GM10266 (cell line): ENCODE results near the gene G2E3.
"Not testable (repeated sequence)": the region's sequence is repeated elsewhere in the genome, so short reads cannot be mapped to it uniquely, and the experiment has no call there.

ENCODE experiments used
- DNase-seq: peaks from one replicate; pipeline ENCODE4 v3.0.0; 2012; ENCODE audit errors: extremely low spot score
- TF ChIP-seq, protein P1 (sequence below): IDR thresholded peaks from 2 replicates; pipeline ENCODE4 v1.5.1; 2012; ENCODE audit warnings: mild to moderate bottlenecking, low read depth; ENCODE audit not compliant: control insufficient read depth, insufficient read depth; ENCODE audit errors: missing control alignments

Gene G2E3

DNA sequence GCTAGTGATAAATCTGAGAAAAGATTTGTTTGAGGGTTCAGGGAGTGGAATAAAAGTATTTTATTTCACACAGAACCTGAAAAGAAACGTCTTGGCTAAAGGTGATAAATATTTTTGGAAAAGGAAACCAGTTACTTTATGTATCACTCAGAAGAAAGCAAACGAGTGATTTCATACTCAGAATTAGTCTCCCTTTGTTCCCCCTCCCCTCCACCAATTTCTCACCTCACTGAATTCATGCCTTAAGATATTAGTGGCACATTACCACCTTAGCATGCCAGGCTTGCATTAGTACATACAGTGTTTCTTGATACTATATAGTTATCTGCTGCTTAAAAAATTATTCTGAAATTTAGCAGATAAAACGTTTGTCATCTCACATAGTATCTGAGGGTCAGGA, 28.2 kb downstream of the G2E3 start:
- TF ChIP-seq, protein P1, sequence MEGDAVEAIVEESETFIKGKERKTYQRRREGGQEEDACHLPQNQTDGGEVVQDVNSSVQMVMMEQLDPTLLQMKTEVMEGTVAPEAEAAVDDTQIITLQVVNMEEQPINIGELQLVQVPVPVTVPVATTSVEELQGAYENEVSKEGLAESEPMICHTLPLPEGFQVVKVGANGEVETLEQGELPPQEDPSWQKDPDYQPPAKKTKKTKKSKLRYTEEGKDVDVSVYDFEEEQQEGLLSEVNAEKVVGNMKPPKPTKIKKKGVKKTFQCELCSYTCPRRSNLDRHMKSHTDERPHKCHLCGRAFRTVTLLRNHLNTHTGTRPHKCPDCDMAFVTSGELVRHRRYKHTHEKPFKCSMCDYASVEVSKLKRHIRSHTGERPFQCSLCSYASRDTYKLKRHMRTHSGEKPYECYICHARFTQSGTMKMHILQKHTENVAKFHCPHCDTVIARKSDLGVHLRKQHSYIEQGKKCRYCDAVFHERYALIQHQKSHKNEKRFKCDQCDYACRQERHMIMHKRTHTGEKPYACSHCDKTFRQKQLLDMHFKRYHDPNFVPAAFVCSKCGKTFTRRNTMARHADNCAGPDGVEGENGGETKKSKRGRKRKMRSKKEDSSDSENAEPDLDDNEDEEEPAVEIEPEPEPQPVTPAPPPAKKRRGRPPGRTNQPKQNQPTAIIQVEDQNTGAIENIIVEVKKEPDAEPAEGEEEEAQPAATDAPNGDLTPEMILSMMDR, result no peak
- no peak for DNase-seq

DNA sequence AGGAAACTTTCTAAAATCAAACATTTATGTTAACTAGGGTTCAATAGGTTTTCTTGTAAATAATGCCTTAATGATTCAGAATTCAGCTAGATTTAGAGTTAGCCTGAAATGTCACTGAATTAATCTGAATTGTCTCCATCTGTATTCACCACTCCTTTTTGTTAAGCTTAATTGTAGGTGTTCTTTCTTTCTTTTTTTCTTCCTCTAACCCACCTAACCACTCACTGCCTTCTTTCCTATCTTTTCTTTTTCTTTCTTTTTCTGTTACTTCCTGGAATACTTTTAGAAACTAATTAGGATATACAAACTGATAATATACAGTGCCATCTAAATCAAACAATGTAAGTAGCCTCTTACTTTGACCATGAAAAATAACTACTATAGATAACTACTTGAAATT, 29.9 kb downstream of the G2E3 start:
- no peak for DNase-seq
- TF ChIP-seq, protein P1, result no peak

DNA sequence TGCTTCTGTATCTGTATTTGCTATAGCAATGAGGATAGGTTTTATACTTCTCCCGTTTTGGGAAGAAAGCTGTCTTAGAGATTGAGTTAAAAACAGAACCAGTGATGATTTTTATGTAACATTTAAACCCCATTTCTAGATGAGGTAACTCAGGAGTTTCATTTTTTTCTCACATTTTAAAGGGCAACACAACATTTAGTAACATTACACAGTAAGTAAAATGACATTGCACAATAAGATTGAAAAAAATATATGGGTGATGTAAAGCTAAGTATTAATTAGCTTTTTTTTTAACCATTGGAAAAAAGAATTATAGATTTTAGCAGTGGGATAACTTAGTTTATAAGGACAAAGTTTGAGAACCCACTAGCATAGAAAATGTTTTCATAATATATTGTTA, 38.0 kb downstream of the G2E3 start:
- TF ChIP-seq, protein P1, result no peak
- no peak for DNase-seq

DNA sequence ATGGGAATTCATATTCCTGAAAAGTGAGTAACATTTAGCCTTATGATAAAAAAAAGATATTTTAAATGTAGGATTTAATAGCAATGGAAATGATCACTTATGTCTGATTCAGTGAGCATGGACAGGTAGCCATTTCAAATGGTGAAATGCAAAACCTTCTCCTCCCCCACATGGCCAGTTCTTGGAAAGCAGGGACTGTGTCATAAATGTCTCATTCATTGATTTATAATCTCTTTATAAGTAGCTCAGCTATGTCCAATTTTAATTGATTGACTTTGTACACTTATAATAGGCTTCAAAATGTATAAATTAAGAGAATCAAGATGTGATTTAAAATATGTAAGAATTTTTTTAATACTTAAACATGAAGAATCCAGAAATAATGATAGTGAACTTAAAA, 38.5 kb downstream of the G2E3 start:
- no peak for DNase-seq
- TF ChIP-seq, protein P1, result no peak

DNA sequence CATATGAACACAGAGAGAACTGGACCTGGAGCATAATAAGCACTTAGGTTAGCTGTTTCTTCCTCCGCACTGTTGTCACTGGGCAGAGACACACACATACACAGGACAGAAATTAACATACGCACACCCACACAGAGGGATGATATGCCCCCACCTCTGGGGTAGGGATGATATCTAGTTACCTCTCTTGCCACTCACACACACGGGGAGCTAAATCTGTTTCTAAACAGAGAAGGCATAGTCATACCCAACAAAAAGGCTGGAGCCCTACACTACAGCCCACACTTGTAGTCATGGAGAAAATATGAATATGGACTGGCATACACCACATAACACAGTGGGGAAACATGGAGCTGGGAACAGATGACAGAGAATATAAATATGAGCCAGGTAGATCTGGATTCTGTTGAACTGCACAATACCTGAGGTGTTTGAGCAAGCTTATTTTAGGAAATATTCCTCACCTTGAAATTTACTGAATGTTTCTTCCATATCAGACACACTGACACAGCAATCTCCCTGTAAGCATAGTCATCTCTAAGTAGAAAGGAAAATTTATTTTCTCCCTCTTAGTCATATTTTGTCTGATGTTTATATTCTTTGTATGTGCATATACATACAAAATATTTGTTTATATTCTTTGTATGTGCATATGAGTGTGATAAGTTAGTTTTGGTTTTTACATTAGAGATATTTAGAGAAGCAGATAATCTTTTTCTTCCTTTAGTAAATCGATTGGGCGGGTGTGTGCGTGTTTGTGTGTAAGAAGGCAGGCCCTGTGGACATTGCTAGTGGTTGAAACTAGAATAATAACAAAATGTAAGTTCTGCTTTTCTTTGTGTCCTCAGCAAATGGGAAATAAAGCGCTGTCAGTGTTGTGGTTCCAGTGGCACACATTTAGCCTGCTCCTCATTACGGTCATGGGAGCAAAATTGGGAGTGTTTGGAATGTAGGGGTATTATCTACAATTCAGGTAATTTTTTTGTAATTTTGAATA, 42.3 kb downstream of the G2E3 start:
- no peak for DNase-seq
- TF ChIP-seq, protein P1, result no peak

DNA sequence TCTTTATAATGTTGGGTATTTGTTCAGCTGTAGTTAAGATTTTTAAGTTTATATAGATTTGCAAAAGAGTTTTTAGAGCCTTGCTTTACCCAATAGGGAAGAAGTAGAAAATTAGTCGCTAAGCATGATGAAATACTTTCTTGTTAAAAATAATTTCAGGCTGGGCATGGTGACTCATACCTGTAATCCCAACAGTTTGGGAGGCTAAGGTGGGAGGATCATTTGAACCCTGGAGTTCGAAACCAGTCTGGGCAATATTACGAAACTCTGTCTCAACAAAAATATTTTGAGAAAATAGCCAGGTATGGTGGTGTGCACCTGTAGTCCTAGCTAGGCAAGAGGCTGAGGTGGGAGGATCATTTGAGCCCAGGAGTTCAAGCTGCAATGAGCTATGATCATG, 44.4 kb downstream of the G2E3 start:
- DNase-seq, result no peak
- TF ChIP-seq, protein P1, result no peak

DNA sequence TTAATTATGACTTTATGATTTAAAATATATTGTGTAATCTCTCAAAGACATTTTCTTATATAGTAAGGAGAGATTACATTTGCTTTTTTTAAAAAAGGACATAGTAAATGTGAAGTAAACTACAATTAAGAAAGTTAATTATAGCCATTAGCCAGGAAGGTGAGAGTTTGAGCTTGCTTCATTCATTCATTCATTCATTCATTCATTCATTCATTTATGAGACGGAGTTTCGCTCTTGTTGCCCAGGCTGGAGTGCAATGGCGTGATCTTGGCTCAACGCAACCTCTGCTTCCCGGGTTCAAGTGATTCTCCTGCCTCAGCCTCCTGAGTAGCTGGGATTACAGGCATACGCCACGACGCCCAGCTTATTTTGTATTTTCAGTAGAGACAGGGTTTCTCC, 45.7 kb downstream of the G2E3 start:
- not testable (repeated sequence) for DNase-seq
